Ishikawa (cell line): ENCODE data around the gene LBX2.

Experiments used
- CEBPB ChIP-seq: IDR thresholded peaks from 2 replicates; pipeline ENCODE4 v1.6.1; 2012
- CREB1 ChIP-seq: IDR thresholded peaks from 2 replicates; pipeline ENCODE4 v1.6.1; 2012; ENCODE audit warnings: low read depth
- EGR1 ChIP-seq: IDR thresholded peaks from 2 replicates; pipeline ENCODE4 v1.6.1; 2012
- EP300 ChIP-seq: IDR thresholded peaks from 2 replicates; pipeline ENCODE4 v1.6.1; 2012; ENCODE audit warnings: borderline replicate concordance
- FOXM1 ChIP-seq: IDR thresholded peaks from 2 replicates; pipeline ENCODE4 v1.6.1; 2012; ENCODE audit warnings: low read depth, borderline replicate concordance
- MAX ChIP-seq: IDR thresholded peaks from 2 replicates; pipeline ENCODE4 v1.6.1; 2012
- NFIC ChIP-seq: IDR thresholded peaks from 2 replicates; pipeline ENCODE4 v1.6.1; 2012
- RAD21 ChIP-seq: IDR thresholded peaks from 2 replicates; pipeline ENCODE4 v1.6.1; 2012; ENCODE audit warnings: low read depth
- REST ChIP-seq: IDR thresholded peaks from 2 replicates; pipeline ENCODE4 v1.6.1; 2012; ENCODE audit warnings: low read depth, mild to moderate bottlenecking
- TAF1 ChIP-seq: IDR thresholded peaks from 2 replicates; pipeline ENCODE4 v1.6.1; 2012; ENCODE audit warnings: low read depth, mild to moderate bottlenecking
- TCF12 ChIP-seq: IDR thresholded peaks from 2 replicates; pipeline ENCODE4 v1.6.1; 2012; ENCODE audit warnings: low read depth
- TEAD4 ChIP-seq: IDR thresholded peaks from 2 replicates; pipeline ENCODE4 v1.6.1; 2012
- USF1 ChIP-seq: IDR thresholded peaks from 2 replicates; pipeline ENCODE4 v1.6.1; 2012
- YY1 ChIP-seq: IDR thresholded peaks from 2 replicates; pipeline ENCODE4 v1.6.1; 2012; ENCODE audit warnings: low read depth
- ZBTB7A ChIP-seq: IDR thresholded peaks from 2 replicates; pipeline ENCODE4 v1.6.1; 2012; ENCODE audit warnings: low read depth

LBX2 gene

GRCh38 chr2:74499267-74499939 is at the start of gene LBX2:
TSS of gene LBX2 (minus strand) at chr2:74499603. CDS start at chr2:74499537, 66 bp downstream.
- TF ChIP-seq TAF1 (no peak), USF1 (no peak), EGR1 (no peak), REST (no peak), FOXM1 (no peak), YY1 (no peak), CEBPB (no peak), TCF12 (no peak), EP300 (no peak), TEAD4 (no peak)

GRCh38 chr2:74548285-74548899 is 49.0 kb upstream of the LBX2 start:
- TF ChIP-seq MAX (no peak), CREB1 (no peak), ZBTB7A (no peak), TEAD4 (no peak), TCF12 (no peak), FOXM1 (no peak), EGR1 (no peak), RAD21 (no peak), USF1 (no peak), REST (no peak), NFIC (no peak), EP300 (no peak), TAF1 (no peak), CEBPB (no peak), YY1 (no peak; the same call in 1 of the 2 replicates)

- TF ChIP-seq ZBTB7A (no peak), TCF12 (no peak), FOXM1 (no peak), NFIC (no peak), TAF1 (no peak), TEAD4 (no peak), RAD21 (no peak), CEBPB (no peak), REST (no peak), CREB1 (no peak), EGR1 (no peak), MAX (no peak), YY1 (no peak), USF1 (no peak), EP300 (no peak)
These were observed 46.6 kb upstream of the LBX2 start for GRCh38 chr2:74546004-74546403.

GRCh38 chr2:74544634-74545033 is 45.2 kb upstream of the LBX2 start:
- TF ChIP-seq RAD21 (peak; percentile 29; the same call in 1 of the 2 replicates), USF1 (no peak)
